EL (cell line): ENCODE data around the gene NXPE3.
A peak's percentile ranks its signal among the peaks of the same experiment; 100 is the strongest.
"Not testable (repeated sequence)": the region's sequence is repeated elsewhere in the genome, so short reads cannot be mapped to it uniquely, and the experiment has no call there.

Experiments
- DNase-seq: peaks from one replicate; pipeline ENCODE4 v3.0.0-alpha.2; 2016

Gene NXPE3

DNA sequence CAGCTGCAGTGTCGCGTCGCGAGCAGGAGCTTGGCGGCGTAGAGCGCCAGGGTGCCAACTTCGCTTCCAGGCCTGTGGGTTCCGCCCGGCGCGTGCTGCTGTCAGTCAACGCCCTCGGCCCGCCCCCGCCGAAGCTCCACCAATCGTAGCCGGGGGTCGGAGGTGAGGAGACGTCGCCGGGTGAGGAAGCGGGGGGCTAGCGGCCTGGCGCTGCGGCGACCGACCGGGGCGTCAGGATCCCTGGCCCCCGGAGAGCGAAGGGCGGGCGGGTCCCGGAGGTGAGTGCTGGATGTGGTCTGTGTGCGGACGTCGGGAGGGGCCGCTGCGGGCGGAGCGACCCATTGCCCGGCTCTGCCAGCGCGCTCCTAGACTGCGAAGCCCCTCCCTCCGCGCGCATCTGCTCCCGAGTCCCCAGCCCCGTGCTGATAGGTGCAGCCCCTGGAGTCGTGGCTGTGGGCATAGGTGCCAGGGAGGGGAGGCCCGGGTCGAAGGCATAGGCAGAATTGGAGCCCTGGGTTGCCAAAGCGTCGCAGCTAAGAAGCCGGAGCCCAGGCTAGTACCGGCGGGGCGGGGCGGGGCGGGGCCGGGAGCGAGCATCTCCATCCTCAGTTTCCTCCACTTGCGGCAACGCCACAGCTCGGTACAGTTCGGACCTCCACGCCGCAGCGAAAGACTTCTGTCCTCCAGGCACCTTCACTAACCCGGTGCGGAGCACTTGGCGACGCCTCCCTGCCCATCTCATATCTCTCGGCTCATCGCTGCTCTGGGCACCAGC, at the start of gene NXPE3:
Gene NXPE3 (plus strand): TSS at position 165 of the 775 bp plus-strand sequence. CDS start 6,386 bp downstream, outside the sequence.
- DNase-seq: peak; percentile 85

DNA sequence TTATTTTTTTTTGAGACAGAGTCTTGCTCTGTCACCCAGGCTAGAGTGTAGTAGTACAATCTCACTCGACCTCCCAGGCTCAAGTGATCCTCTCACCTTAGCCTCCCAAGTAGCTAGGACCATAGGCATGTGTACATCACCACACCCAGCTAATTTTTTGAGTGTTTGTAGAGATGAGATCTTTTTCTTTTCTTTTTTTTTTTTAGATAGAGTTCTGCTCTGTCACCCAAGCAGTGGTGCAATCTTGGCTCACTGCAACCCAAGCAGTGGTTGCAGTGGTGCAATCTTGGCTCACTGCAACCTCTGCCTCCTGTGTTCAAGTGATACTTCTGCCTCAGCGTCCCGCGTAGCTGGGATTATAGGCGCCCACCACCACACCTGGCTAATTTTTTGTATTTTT, 49.4 kb upstream of the NXPE3 start:
- no peak for DNase-seq

DNA sequence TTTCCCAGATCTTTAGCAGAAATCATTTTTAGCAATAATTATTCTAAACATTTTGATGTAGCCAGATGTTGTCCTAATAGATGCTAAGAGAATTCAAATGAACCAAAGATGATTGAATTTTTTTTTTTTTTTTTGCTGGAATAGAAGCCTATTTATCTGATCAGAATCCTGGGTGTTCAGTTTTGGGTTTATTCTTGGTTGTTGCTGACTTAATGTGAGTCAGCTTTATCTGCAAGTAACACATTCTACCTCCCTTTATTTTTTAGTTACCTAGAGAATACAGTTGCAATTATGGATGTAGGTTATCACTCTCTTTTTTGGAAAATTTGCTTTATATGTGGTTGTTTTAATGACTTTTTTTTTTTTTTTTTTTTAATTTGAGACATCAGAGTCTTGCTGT, 48.2 kb upstream of the NXPE3 start:
- DNase-seq: no peak

DNA sequence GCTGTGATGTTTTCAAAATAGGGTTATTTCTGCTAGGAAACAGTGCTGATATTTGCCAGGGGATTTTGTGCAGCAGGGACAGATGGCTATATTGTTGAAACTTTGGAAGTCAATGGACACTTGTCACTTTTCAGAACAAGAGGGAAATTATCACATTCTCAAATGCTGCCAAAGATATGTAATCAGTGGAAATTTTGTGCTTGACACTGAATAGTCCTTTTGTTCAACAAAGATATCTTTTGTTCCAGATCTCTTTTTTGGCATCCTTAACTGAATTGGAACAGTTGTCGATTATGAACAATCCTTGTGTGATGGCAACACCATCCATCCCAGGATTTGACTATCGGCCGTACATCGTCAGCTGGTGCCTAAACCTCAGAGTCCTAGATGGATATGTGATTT, 46.8 kb upstream of the NXPE3 start:
- DNase-seq: no peak

DNA sequence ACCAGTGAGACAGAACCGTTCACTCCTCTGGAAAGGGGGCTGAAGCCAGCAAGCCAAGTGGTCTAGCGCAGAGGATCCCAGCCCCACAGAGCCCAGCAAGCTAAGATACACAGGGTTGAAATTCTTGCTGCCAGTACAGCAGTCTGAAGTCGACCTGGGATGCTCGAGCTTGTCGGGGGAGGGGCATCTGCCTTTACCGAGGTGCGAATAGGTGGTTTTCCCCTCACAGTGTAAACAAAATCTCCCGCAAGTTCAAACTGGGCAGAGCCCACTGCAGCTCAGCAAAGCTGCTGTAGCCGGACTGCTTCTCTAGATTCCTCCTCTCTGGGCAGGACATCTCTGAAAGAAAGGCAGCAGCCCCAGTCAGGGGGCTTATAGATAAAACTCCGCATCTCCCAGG, 43.2 kb upstream of the NXPE3 start:
- DNase-seq: no peak

DNA sequence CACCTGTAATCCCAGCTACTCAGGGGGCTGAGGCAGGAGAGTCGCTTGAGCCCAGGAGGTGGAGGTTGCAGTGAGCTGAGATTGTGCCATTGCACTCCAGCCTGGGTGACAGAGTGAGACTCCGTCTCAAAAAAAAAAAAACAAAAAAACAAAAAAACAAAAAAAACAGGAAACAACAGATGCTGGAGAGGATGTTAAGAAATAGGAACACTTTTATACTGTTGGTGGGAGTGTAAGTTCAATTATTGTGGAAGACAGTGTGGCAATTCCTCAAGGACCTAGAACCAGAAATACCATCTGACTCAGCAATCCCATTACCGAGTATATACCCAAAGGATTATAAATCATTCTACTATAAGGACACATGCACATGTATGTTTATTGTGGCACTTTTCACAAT, 37.1 kb upstream of the NXPE3 start:
- not testable (repeated sequence) for DNase-seq

DNA sequence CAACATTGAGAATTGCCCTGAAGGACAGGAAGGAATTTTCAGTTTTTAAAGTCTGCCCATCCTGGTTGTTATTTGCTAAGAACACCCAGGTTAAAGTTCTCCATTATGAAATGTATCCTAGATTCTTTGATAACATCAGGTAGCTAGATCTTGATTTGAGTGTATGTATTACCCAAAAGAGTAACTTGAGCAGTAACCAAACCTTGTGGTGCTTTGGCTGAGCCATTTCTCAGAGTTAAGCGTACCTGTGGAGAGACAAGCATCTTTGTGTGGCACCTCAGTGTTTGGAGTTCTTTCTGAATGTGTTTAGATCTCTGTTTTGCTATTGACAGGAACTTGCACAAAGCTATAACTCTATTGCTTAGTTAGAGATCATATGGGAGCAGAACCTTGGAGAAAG, 34.2 kb upstream of the NXPE3 start:
- DNase-seq: no peak

DNA sequence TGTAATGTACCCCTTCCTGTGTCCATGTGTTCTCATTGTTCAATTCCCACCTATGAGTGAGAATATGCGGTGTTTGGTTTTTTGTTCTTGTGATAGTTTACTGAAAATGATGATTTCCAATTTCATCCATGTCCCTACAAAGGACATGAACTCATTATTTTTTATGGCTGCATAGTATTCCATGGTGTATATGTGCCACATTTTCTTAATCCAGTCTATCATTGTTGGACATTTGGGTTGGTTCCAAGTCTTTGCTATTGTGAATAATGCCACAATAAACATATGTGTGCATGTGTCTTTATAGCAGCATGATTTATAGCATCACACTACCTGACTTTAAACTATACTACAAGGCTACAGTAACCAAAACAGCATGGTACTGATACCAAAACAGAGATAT, 33.1 kb upstream of the NXPE3 start:
- not testable (repeated sequence) for DNase-seq

DNA sequence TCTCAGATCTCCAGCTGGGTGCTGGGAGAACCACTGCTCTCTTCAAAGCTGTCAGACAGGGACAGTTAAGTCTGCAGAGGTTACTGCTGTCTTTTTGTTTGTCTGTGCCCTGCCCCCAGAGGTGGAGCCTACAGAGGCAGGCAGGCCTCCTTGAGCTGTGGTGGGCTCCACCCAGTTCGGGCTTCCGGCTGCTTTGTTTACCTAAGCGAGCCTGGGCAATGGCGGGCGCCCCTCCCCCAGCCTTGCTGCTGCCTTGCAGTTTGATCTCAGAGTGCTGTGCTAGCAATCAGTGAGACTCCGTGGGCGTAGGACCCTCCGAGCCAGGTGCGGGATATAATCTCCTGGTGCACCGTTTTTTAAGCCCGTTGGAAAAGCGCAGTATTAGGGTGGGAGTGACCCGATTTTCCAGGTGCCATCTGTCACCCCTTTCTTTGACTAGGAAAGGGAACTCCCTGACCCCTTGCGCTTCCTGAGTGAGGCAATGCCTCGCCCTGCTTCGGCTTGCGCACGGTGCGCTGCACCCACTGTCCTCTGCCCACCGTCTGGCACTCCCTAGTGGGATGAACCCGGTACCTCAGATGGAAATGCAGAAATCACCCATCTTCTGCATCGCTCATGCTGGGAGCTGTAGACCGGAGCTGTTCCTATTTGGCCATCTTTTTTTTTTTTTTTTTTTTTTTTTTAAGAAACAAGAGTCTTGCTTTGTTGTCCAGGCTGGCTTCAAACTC, 25.5 kb upstream of the NXPE3 start:
- DNase-seq: not testable (repeated sequence)

DNA sequence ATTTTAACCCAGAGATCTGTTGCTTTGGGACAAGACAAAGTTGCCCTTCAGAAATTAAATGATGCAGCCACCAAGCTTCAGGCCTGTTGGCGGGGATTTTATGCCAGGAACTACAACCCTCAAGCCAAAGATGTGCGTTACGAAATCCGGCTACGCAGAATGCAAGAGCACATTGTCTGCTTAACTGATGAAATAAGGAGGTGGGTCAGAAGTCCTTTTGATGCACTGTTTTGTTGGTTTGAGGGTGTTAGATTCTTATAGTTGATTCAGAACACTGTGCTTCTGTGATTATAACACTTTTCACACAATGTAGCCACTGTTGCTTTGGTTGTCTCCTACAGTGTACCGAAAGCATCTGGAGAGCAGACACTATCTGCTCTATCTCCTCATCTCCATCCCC, 20.8 kb upstream of the NXPE3 start:
- DNase-seq: no peak

DNA sequence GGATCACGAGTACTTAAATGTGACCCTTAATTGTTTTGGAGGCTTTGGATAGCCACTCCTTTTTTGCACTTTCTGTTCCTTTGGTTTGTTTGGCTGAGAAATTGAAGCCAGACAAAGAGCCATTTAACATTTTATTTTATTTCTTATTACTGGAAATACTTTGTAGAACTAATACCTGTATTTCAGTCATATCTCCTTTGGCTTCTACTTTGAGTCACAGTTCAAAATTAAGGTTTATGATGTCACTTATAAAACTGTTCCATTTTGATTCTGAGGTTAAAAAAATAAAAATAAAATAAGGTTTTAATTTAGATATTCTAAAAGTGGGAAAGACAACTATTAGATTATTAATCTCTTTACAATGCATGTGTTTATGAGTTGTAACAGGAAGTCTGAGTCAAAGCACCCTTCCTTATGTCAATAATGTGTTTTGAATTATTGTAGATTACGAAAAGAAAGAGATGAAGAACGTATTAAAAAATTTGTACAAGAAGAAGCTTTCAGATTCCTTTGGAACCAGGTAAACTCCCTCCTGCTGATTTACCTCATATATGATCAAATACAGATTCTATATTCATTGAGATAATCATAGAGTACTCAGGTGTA, 16.9 kb upstream of the NXPE3 start:
- no peak for DNase-seq

DNA sequence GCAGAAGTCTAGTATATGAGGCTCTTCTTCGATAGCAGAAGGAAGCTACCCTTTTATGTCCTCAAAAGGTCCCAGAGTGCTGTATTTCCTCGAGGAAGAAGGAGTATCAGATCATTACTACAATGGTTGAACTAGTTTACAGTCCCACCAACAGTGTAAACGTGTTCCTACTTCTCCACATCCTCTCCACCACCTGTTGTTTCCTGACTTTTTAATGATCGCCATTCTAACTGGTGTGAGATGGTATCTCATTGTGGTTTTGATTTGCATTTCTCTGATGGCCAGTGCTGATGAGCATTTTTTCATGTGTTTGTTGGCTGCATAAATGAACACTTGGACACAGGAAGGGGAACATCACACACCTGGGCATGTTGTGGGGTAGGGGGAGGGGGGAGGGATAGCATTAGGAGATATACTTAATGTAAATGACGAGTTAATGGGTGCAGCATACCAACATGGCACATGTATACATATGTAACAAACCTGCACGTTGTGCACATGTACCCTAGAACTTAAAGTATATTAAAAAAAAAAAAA, 1.2 kb upstream of the NXPE3 start:
- DNase-seq: not testable (repeated sequence)

DNA sequence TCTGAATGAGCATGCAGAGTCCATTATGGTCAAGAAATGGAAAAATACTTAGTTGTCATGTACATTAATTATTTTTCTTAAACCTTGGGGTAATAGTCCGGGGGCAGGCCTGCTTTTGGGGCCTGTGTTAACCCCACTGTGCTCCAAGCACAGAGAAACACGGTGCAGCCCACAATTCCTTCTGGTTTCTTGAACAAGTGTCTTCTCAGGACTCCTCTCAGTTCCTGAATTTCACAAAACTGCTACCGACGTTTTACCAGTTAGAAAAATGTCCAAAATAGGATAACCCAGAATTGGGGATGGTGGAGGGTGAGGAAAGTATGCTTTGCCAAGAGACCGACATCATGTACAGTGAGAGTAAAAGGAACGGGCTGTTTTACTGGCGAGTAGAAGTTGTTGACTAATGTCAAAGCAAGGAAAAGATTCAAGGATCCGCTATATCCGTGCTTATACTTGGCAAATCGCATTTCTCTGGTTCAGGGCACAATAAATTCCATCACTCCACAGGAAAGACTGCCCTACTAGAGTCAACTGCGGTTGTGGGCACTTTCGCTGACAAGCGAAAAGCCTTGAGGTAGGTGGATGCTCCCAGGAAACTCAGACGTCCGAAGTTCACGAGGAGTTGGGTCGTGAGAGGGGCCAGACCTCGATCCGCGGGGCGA, 495 bp upstream of the NXPE3 start:
- DNase-seq: no peak

DNA sequence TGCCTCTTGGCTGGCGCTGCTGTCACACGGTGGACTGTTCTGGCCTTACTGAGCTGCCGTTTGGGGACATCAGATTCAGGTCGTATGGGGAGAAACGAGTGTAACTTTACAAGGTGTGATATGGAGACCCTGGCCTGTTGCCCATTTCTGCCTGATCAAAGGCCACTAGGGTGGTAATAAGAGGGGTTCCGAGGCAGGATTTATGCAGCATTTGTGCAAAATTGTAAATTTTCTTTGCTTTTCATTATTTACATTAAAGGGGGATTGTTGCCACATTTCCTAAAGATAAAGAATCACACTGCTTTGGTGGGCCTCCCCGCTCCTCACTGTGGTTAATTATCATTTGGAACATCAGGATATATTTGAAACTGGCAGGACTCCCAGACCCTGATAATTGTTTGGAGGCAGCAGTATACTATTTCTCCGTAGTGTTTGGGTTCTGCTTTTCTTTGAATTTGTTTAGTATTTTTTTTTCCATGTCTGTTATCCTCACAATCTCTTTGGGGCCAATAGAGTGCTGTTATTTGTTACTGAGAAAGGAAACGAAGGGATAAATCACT, 891 bp downstream of the NXPE3 start:
- DNase-seq: peak; percentile 16

DNA sequence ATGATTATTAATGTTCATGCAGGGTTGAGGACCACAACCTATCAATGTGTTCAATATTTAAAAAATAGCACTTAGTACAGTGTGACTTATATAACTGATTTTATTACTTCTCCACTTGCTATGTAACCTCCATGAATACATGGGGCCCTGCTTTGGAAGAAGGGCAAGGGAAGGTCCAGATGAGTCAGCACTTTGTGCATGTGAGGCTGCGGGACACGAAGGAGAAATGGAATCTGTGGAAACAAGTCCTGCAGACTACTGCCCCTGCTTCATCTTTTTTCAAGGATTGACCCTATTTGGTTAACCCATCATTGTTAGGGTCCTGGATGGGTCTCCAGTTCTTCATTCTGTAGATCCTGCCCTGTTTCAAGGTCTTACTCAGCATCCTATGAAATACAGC, 1.6 kb downstream of the NXPE3 start:
- DNase-seq: peak; percentile 86

DNA sequence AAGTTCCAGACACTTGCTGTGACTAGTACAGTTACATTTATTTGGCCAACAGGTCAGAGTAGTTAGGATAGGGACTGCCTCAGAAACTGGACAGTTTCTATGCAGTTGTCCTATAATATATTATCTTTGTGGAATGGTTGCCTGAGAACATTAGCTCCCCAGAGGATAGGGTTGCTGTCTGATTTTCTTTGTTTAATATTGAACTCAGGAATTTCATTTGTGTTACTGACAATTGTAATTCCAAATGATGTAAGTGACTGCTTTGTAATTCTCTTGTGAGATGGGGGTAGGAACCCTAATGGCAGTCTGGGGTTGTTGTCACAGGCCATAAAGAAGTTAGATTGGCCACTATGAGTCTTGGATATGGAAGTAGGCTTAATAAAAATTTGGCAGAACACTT, 2.2 kb downstream of the NXPE3 start:
- DNase-seq: no peak

DNA sequence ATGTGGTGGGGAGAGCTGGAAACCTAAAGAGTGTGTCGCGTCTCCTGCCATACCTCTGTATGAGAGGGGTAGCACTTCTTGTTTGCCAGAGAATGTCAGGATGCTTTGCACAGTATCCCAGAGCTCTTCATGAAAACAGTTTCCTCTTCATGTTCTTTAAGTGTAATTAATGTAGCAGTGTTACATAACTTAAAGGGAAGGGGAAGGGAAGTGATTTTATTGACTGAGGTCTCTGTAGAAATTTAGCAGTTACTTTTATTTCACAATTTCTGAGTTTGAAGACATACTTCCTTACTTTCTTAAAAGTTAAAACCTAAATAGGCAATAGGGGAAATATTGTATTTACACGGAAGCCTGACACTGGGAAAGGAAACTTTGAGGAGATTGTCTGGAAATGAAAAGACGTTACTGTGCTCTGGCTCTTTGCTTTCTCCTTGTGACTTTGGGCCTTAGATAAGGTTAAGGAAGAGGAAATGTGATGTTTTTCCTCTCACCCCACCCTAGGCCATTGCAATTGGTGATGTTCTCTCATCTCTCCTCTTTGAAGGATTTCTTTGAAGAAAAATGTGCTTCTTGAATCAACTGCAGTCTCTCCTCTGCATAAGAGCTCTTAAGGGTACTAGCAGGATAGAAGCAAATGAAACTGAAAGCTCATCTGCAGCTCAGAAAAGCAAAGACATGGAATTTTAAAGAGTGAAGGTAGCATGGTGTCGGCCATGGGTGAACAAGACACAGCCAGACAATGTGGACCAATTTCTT, 6.0 kb downstream of the NXPE3 start:
- DNase-seq: no peak

DNA sequence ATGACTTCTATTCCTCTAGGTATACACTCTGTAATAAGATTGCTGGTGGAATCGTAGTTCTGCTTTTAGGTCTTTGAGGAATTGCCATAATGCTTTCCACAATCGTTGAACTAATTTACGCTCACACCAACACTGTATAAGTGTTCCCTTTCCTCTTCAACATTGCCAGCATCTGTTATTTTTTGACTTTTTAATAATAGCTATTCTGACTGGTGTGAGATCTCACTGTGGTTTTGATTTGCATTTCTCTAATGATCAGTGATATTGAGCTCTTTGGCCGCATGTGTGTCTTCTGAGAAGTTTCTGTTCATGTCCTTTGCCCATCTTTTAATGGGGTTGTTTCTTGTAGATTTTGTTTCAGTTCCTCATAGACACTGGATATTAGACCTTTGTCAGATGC, 12.8 kb downstream of the NXPE3 start:
- DNase-seq: no peak

DNA sequence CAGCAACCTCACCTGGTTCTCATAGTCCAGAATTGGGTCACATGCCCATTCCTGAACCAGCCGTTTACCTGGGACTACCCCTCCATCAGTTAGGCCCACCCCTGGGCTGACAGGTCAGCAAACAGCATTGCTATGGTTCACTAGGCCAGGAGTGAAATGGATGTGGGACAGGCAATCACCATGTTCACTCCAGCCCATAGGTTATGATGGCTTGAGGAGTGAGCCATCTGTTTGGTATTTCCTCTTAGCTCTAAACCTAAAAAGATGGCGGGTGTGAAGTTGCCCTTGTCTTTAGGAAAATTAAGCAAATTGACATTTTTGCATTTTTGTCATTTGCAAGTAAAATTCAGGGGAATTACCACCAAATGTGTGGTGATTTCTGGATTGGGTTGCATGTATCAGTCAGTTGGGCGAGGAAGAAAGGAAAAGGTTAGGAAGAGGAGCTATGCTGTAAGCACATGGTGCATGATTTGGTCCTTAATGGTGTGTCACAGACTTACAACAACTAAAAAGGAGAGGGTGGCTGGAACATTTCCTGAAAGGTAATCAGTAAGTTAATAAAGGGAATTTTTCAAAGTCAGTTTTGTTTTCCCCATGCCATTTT, 17.2 kb downstream of the NXPE3 start:
- peak; percentile 24 for DNase-seq

DNA sequence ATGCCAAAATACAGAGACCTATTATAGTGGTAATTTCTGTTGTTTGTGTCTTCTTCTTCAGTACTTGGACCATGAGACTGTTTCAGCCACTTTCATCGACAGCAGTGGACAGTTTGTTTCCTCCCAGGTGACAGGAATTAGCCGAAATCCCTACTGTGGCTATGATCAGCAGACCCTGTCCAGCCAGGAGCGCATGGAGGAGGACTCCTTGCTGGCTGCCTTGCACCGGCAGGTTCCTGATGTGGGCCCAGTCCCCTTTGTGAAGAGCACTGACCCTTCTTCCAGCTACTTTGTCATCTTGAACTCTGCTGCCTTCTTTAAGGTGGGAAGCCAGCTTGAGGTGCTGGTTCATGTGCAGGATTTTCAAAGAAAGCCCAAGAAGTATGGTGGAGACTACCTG, 22.2 kb downstream of the NXPE3 start:
- no peak for DNase-seq

DNA sequence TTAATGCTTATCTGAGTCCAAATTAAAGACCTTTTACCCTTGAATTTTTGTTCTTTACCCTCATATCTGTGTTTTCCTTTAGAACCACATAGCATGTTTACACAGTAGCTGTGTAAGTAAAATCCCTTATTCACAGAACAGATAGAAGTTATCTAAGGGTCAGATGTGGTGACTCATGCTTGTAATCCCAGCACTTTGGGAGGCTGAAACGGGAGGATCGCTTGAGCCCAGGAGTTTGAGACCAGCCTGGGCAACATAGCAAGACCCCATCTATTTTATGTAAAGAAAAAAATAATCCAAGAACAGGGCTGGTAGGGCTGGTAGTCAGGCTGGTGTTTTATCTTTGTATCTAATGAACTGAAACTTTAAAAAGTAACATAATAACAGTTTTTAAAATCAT, 23.2 kb downstream of the NXPE3 start:
- DNase-seq: no peak
